Effector CD4-positive, alpha-beta T cell (primary cell): ENCODE data around the gene SERPINA3.
"Not testable (repeated sequence)": the region's sequence is repeated elsewhere in the genome, so short reads cannot be mapped to it uniquely, and the experiment has no call there.

Experiments
- DNase-seq: peaks from one replicate; pipeline ENCODE4 v3.0.0-alpha.2; 2020

The SERPINA3 gene

DNA sequence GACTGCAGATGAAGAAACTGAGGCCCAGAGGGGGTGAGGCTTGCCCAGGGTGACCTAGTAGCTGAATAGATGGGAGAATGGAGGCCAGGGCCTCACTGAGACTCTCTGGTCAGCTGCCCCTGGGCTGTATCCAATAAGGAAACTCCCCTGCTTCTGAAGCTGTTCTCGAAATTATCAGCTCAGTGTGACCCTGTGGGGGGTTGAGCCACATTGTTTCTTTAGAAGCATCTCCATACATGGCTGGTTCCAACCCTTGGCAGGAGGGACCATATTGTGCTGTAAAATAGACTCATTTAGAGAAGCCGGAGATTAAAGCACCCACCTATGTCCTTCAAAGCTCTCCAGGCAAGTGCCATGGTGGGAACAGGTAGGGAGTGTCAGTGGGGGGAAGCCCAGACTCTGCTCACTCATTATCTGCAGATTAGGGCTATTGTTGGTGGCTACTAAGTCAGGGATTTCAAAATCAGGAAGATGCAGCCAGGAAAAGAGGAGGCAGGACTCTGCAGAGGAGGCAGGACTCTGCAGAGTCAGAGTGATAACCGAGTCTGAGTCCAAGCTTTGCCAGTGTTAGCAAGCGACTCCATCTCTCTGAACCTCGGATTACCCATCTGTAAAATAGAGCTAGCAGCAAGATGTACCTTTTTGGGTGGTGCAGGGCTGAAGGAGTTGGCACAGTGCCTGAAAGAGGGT, 27.5 kb upstream of the SERPINA3 start:
- no peak for DNase-seq

DNA sequence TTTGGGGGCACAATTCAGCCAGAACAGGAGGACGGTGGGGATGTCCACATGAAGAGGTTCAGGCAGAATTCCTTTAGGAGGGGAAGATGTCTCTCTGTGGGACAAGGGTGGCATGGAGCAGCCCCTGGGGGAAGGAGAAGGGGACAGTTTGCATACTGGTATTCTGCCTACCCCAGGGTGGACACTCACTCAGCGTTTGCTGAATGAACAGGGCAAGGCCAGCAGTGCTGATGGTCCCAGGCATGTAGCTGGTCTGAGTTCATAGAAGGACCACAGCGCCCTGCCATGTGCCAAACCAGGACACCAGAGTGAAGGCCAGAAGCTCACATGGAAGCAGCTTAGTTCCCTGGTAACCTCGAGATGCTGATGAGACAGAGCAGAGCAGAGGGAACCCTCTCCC, 25.6 kb upstream of the SERPINA3 start:
- no peak for DNase-seq

DNA sequence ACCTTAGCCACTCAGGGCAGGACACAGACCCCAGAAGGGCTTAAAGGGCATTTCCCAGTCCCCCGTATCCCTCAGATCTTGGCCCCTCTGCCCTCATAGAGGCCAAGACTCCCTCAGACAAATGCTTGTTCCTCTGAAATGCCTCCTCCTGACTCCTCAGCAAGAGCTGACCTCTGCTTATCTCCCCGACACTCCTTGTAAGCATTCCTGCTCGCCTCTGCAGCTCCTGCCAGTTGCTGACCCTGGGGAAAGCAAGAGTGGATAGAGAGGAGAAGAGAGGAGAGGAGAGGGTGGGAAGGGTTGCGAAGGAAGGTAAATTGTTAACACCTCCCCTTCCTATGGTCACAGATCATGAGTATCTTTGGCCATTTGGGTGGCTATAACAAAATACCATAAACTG, 23.9 kb upstream of the SERPINA3 start:
- no peak for DNase-seq

DNA sequence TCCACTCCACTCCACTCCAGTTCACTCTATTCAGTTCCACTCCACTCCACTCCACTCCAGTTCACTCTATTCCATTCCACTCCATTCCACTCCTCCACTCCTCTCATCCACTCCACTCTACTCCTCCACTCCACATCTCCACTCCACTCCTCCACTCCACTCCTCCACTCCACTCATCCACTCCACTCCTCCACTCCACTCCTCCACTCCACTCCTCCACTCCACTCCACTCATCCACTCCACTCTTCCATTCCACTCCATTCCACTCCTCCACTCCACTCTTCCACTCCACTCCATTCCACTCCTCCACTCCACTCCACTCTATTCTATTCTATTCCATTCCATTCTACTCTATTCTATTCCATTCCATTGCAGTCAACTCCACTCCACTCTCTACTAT, 21.1 kb upstream of the SERPINA3 start:
- DNase-seq: no peak

GRCh38 chr14:94591871-94592270, 20.3 kb upstream of the SERPINA3 start:
- DNase-seq: no peak

GRCh38 chr14:94592457-94592856, 19.7 kb upstream of the SERPINA3 start:
- no peak for DNase-seq

DNA sequence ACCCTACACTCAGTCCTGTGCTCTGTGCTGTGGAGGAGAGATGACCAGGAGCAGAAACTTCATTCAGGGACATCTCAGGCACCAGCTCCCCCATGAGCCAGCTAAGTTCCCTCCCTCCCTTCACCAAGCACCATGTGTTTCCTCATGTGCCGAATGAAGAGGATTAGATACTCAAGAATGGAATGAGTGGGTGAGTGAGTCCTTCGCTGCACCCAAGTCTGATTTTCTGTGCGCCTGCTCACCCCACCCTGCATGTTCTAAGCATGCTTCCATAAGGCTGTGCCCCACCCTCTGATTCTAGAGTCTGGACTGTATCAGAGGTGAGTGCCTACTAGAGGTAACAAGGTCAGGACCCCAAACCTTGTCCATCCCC, 18.8 kb upstream of the SERPINA3 start:
- no peak for DNase-seq

DNA sequence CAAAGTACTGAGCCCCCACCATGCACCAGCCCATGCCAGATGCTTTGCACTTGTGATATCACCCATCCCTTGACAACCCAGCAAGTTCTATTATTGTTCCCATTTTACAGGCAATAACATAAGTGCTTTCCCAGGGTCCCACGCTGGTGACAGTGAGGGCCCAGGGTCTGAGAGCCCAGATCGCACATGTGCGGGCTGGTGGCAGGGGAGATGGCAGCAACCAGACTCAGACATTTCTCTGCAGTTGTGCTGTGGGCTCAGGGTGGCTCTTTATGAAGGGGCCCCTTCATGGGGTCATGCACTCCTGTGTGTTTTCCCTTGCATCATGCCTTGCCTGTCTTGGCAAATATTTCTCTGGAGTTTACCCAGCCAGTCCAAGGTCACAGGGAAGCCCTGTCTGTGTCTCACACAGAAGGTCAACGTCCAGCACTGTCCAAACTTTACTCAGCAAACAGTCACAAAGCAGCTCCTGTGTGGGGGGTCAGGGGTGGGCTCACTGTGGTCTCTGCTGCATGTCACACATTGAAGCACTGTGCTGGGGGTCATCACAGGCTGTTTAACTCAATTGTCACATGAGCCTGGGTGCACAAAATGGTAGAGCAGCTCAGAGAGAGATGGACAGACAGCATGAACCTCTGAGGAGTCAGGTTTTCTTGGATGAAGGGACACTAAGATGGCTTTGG, 18.3 kb upstream of the SERPINA3 start:
- DNase-seq: no peak

GRCh38 chr14:94594441-94594840, 17.8 kb upstream of the SERPINA3 start:
- DNase-seq: no peak

GRCh38 chr14:94595912-94596311, 16.3 kb upstream of the SERPINA3 start:
- DNase-seq: no peak

- DNase-seq: no peak
Observed at GRCh38 chr14:94596361-94596760, 15.8 kb upstream of the SERPINA3 start.

DNA sequence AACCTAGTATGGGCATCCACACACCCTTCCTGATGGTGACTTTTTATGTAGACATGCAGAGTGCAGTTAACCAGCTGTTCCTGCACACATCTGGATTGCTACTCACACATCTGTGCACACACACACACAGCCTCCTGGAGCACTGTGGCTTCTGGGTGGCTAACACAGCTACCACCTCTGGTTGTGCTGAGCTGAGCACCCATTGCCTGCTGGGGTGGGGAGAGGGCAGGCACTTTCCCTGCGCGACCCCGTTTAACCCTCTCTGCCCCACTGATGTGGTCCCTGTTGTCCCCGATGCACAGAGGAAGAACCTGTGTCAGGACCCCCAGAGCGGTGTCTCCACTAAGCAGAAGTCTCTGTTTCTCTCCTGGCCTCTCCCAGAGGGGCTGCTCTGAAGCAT, 14.4 kb upstream of the SERPINA3 start:
- no peak for DNase-seq

GRCh38 chr14:94598506-94598815, 13.7 kb upstream of the SERPINA3 start:
- DNase-seq: no peak

GRCh38 chr14:94598816-94599655, 13.2 kb upstream of the SERPINA3 start:
- DNase-seq: no peak

DNA sequence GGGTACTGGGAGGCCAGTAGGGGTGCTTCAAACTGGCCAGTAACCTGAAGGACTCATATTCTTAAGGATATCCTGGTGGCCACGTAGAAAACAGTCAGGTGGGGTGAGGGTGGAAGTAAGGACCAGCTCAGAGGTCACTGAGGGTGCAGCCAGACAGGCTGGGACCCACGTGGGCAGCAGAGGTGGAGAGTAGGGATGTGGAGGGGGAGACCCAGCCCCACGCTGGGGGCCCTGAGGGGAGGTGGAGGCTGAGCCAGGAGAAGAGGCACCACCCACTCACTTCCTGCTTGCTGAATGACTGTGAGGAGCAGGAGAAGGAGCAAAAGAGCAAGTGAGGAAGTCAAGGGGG, 12.6 kb upstream of the SERPINA3 start:
- DNase-seq: no peak

DNA sequence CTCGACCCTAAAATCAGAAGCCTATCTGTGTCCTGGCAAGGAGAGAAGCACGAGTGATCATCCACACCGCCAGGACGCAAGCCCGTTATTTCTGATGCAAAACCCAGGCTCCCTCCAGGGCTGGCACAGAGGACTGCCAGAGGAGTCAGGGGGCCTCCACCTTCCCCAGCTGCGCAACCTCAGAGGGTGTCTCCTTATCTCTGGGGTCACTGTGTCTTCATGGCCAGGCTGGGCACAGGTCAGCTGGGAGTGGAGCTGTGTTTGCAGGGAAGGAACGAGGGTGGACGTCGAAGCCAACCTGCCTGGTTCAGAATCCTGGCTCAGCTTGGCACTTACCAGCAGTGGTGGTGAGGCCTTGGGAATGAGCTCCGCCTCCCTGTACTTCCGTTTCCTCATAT, 12.0 kb upstream of the SERPINA3 start:
- no peak for DNase-seq

DNA sequence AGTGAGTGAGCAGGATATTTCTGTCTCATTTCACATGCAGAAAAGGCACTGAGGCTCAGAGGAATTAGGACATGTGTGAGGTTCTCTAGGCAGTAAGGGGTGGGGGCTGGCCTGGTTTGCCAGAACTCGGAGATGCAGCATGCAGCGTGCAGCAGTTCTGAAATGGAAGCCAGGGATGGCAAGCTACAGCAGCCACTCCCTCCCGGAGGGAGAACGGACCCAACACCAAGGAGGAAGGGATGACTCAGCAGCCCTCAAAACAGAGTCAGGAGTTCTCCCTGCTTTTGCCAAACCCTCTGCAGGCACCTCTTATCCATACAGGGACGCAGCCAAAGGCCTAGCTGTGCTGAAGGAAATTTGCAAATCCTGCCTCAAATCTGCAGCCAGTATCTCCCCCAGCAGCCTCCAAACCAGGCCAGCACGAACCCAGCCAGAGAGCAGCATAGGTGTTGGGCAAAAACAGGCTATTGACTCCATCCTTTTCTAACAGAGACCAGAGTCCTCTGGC, 10.3 kb upstream of the SERPINA3 start:
- DNase-seq: no peak

GRCh38 chr14:94602722-94603121, 9.5 kb upstream of the SERPINA3 start:
- DNase-seq: no peak

DNA sequence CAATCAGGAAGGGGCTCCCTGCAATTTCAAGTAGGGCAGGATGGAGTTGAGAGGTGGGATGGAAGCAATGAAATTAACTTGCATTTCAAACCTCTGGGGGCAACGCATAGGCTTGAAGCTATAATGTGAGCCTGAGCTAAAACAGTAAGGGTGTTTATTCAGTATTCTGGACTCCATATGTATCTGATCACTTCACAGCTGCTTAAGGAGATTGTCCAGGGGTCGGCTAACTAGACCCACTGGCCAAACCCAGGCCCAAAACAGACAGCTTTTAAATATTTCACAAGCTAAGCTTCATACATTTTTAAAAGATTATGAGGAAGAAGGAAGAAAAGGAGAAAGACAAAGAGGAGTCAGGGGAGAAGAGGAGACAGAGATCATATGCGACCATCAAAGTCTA, 6.8 kb upstream of the SERPINA3 start:
- no peak for DNase-seq

GRCh38 chr14:94608966-94609365, 3.2 kb upstream of the SERPINA3 start:
- DNase-seq: not testable (repeated sequence)

GRCh38 chr14:94611179-94611578, 1.0 kb upstream of the SERPINA3 start:
- DNase-seq: no peak

GRCh38 chr14:94612580-94613554, 676 bp downstream of the SERPINA3 start:
- DNase-seq: no peak
